GM23338 (cell line): ENCODE data around the gene SOX1. TPM values are rescaled to one million over a fixed set of nuclear protein-coding genes. Genes with fewer than 3 reads are reported as not detected.

Source experiments
- ATAC-seq: fragments of 200-7000 bp; cut with Tn5 transposase; 3 replicates; pipeline ENCODE4 v1.9.1; 2020
- DNase-seq: peaks from one replicate; pipeline ENCODE4 v3.0.0-alpha.2; 2015; ENCODE audit warnings: low spot score
- H2AFZ ChIP-seq: fragments of 200-600 bp; sonication (generic); 2 replicates; pipeline ENCODE4 v1.8.0; 2016; ENCODE audit warnings: antibody characterized with exemption, mild to moderate bottlenecking, moderate library complexity
- H3F3A ChIP-seq: fragments of 200-600 bp; sonication (generic); replicated peaks from 2 replicates; pipeline ENCODE4 v1.8.0; 2017; ENCODE audit warnings: antibody characterized with exemption, mixed run types, low read depth
- H3K27ac ChIP-seq: fragments of 200-600 bp; sonication (generic); 2 replicates; pipeline ENCODE4 v1.6.1; 2016; ENCODE audit warnings: low read depth
- H3K27me3 ChIP-seq: fragments of 200-600 bp; sonication (generic); 2 replicates; pipeline ENCODE4 v1.8.0; 2016; ENCODE audit warnings: mild to moderate bottlenecking, mixed run types, moderate library complexity; ENCODE audit not compliant: insufficient read depth
- H3K36me3 ChIP-seq: fragments of 200-600 bp; sonication (generic); 2 replicates; pipeline ENCODE4 v1.8.0; 2016; ENCODE audit warnings: mild to moderate bottlenecking; ENCODE audit not compliant: insufficient read depth
- H3K4me1 ChIP-seq: fragments of 200-600 bp; sonication (generic); 2 replicates; pipeline ENCODE4 v1.8.0; 2016; ENCODE audit warnings: mild to moderate bottlenecking, moderate library complexity; ENCODE audit not compliant: insufficient read depth
- H3K4me2 ChIP-seq: fragments of 200-600 bp; sonication (generic); 2 replicates; pipeline ENCODE4 v1.7.1; 2017; ENCODE audit warnings: mixed run types
- H3K4me3 ChIP-seq: fragments of 200-600 bp; sonication (generic); 2 replicates; pipeline ENCODE4 v1.6.1; 2016; ENCODE audit warnings: mixed run types
- H3K79me2 ChIP-seq: fragments of 200-600 bp; sonication (generic); replicated peaks from 2 replicates; pipeline ENCODE4 v1.8.0; 2017; ENCODE audit warnings: mild to moderate bottlenecking; ENCODE audit not compliant: insufficient read depth
- H3K9me2 ChIP-seq: fragments of 200-600 bp; sonication (generic); 2 replicates; pipeline ENCODE4 v1.8.0; 2017; ENCODE audit not compliant: insufficient read depth
- H4K20me1 ChIP-seq: fragments of 200-600 bp; sonication (generic); replicated peaks from 2 replicates; pipeline ENCODE4 v1.8.0; 2017; ENCODE audit warnings: mild to moderate bottlenecking; ENCODE audit not compliant: insufficient read depth
- H3K27ac Mint-ChIP-seq: 2 replicates; pipeline ENCODE4 v1.8.0; 2020; ENCODE audit warnings: inconsistent platforms, mild to moderate bottlenecking, moderate library complexity, mixed read lengths
- H3K27me3 Mint-ChIP-seq: 3 replicates; pipeline ENCODE4 v1.8.0; 2022; ENCODE audit warnings: low read depth, mild to moderate bottlenecking, moderate library complexity, mixed read lengths, inconsistent platforms; ENCODE audit not compliant: insufficient read depth, poor library complexity
- H3K36me3 Mint-ChIP-seq: 3 replicates; pipeline ENCODE4 v1.8.0; 2021; ENCODE audit warnings: low read depth, mild to moderate bottlenecking, inconsistent platforms, moderate library complexity, mixed read lengths
- H3K4me1 Mint-ChIP-seq: 3 replicates; pipeline ENCODE4 v1.8.0; 2020; ENCODE audit warnings: mild to moderate bottlenecking, inconsistent platforms, mixed read lengths
- H3K4me3 Mint-ChIP-seq: 3 replicates; pipeline ENCODE4 v1.8.0; 2021; ENCODE audit warnings: moderate library complexity, mild to moderate bottlenecking, inconsistent platforms, mixed read lengths
- H3K9me3 Mint-ChIP-seq: 3 replicates; pipeline ENCODE4 v1.8.0; 2020; ENCODE audit warnings: moderate library complexity, mild to moderate bottlenecking, inconsistent platforms, mixed read lengths
- CREB1 ChIP-seq: fragments of 250-450 bp; sonication (Bioruptor Pico); IDR thresholded peaks from 2 replicates; pipeline ENCODE4 v1.5.0; 2020; ENCODE audit warnings: low read depth, mild to moderate bottlenecking, moderate library complexity
- EZH2 ChIP-seq: fragments of 200-600 bp; sonication (generic); IDR thresholded peaks from one replicate; pipeline ENCODE4 v1.8.0; 2017; ENCODE audit warnings: antibody characterized with exemption, mild to moderate bottlenecking, low read depth; ENCODE audit not compliant: unreplicated experiment
- EZH2phosphoT487 ChIP-seq: fragments of 200-600 bp; sonication (generic); IDR thresholded peaks from one replicate; pipeline ENCODE4 v1.8.1; 2018; ENCODE audit warnings: antibody characterized with exemption; ENCODE audit not compliant: unreplicated experiment
- JUNB ChIP-seq: IDR thresholded peaks from one replicate; pipeline ENCODE4 v1.6.1; 2016; ENCODE audit warnings: antibody characterized with exemption; ENCODE audit not compliant: unreplicated experiment
- POLR2AphosphoS5 ChIP-seq: IDR thresholded peaks from 2 replicates; pipeline ENCODE4 v1.6.1; 2016; ENCODE audit warnings: antibody characterized with exemption, low read depth
- STAT1 ChIP-seq: IDR thresholded peaks from one replicate; pipeline ENCODE4 v1.6.1; 2016; ENCODE audit warnings: antibody characterized with exemption; ENCODE audit not compliant: unreplicated experiment
- ZNF114 ChIP-seq: fragments of 250-450 bp; sonication (Bioruptor Pico); IDR thresholded peaks from 2 replicates; pipeline ENCODE4 v1.5.0; 2020; ENCODE audit warnings: mild to moderate bottlenecking, moderate library complexity
- polyA plus RNA-seq: library from polyadenylated mRNA; unstranded; fragments of >200 nt; fragmentation: Nextera tagmentation; extraction: Ambion mirVana; gene quantifications from 2 replicates; pipeline ENCODE4 v1.2.1, GENCODE V29; 2016
- total RNA-seq: library from RNA; depleted of rRNA; stranded (reverse); fragments of >200 nt; shearing (Covaris generic); gene quantifications from 2 replicates; pipeline ENCODE4 v1.2.3, GENCODE V29; 2014
- TF ChIP-seq, protein P1 (sequence below): IDR thresholded peaks from one replicate; pipeline ENCODE4 v1.6.1; 2018; ENCODE audit warnings: antibody characterized with exemption; ENCODE audit not compliant: unreplicated experiment
- TF ChIP-seq, protein P2 (sequence below), 2 experiments: fragments of 200-600 bp in 1 of 2; sonication (generic) in 1 of 2; conservative IDR thresholded peaks; 2 replicates each; pipeline versions ENCODE4 v1.5.1 to v1.6.1; 2016 to 2017; ENCODE audit warnings: antibody characterized with exemption in 2 of 2, low read depth in 2 of 2, mild to moderate bottlenecking in 2 of 2, moderate library complexity in 1 of 2
- TF ChIP-seq, protein P3 (sequence below): IDR thresholded peaks from 2 replicates; pipeline ENCODE4 v1.6.1; 2016; ENCODE audit warnings: antibody characterized with exemption

Gene SOX1
- total and polyA plus RNA-seq, 2 experiments from 2014 or later: 0.10 to 0.17 TPM

DNA sequence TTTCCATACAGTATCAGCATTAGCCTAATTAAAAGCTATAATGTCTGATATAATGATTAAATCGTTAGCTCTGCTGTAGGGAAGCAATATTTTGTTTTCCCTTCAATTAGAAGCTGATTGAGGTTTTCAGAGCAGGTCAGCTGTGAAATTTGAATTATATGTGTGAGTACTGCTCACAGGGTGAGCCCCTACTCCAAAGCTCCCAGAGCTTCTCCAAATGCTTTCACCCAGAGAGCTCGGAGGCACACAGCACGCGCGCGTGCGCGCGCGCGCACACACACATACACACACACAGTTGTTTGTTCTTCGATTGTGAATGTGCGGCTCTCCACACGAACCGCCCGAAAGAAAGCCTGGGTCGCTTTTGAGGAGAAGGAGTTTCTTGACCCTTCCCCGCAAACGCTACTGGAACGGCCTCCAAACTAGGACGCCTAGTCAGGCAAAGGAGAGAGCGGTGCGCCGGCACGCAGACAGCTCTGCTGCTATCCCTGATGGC, 4.8 kb upstream of the SOX1 start:
- Mint-ChIP-seq H3K4me1 (peaks cover 53% of the 10 kb centered on the region), H3K27me3 (peaks cover 93% of the 10 kb centered on the region), H3K9me3 (peaks cover 3% of the 10 kb centered on the region; the same call in 1 of the 3 replicates), H3K27ac (no peak overlapping the region), H3K36me3 (no peaks in the 10 kb centered on the region; the same call in 2 of the 3 replicates), H3K4me3 (peak overlapping the region; percentile 57)
- no peaks in the 10 kb centered on the region for H3K9me2 ChIP-seq
- H3K79me2 ChIP-seq: no peaks in the 10 kb centered on the region
- DNase-seq (no peak), ATAC-seq (no peak)
- no peak overlapping the region for H3K27ac ChIP-seq
- peak overlapping the region; percentile 79 for H3K4me2 ChIP-seq
- H3K4me1 ChIP-seq: peaks cover 74% of the 10 kb centered on the region
- TF ChIP-seq, protein P1, sequence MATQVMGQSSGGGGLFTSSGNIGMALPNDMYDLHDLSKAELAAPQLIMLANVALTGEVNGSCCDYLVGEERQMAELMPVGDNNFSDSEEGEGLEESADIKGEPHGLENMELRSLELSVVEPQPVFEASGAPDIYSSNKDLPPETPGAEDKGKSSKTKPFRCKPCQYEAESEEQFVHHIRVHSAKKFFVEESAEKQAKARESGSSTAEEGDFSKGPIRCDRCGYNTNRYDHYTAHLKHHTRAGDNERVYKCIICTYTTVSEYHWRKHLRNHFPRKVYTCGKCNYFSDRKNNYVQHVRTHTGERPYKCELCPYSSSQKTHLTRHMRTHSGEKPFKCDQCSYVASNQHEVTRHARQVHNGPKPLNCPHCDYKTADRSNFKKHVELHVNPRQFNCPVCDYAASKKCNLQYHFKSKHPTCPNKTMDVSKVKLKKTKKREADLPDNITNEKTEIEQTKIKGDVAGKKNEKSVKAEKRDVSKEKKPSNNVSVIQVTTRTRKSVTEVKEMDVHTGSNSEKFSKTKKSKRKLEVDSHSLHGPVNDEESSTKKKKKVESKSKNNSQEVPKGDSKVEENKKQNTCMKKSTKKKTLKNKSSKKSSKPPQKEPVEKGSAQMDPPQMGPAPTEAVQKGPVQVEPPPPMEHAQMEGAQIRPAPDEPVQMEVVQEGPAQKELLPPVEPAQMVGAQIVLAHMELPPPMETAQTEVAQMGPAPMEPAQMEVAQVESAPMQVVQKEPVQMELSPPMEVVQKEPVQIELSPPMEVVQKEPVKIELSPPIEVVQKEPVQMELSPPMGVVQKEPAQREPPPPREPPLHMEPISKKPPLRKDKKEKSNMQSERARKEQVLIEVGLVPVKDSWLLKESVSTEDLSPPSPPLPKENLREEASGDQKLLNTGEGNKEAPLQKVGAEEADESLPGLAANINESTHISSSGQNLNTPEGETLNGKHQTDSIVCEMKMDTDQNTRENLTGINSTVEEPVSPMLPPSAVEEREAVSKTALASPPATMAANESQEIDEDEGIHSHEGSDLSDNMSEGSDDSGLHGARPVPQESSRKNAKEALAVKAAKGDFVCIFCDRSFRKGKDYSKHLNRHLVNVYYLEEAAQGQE: no peak
- TF ChIP-seq EZH2: peak; percentile 54
- no peak for TF ChIP-seq CREB1 (CRISPR knock-in tag)
- TF ChIP-seq POLR2AphosphoS5: no peak
- TF ChIP-seq, protein P2, sequence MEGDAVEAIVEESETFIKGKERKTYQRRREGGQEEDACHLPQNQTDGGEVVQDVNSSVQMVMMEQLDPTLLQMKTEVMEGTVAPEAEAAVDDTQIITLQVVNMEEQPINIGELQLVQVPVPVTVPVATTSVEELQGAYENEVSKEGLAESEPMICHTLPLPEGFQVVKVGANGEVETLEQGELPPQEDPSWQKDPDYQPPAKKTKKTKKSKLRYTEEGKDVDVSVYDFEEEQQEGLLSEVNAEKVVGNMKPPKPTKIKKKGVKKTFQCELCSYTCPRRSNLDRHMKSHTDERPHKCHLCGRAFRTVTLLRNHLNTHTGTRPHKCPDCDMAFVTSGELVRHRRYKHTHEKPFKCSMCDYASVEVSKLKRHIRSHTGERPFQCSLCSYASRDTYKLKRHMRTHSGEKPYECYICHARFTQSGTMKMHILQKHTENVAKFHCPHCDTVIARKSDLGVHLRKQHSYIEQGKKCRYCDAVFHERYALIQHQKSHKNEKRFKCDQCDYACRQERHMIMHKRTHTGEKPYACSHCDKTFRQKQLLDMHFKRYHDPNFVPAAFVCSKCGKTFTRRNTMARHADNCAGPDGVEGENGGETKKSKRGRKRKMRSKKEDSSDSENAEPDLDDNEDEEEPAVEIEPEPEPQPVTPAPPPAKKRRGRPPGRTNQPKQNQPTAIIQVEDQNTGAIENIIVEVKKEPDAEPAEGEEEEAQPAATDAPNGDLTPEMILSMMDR (conservative IDR thresholded peaks at IDR 0.05; ENCODE audit: low read depth in 2 of 2): no peak
- TF ChIP-seq STAT1: no peak
- TF ChIP-seq ZNF114: no peak
- peaks cover 42% of the 10 kb centered on the region for H3F3A ChIP-seq
- no peaks in the 10 kb centered on the region for H3K36me3 ChIP-seq
- H2AFZ ChIP-seq: no peak overlapping the region; the same call in 1 of the 2 replicates
- H3K27me3 ChIP-seq: peaks cover 98% of the 10 kb centered on the region
- H4K20me1 ChIP-seq: peaks cover 27% of the 10 kb centered on the region
- H3K4me3 ChIP-seq: peak overlapping the region; percentile 49

DNA sequence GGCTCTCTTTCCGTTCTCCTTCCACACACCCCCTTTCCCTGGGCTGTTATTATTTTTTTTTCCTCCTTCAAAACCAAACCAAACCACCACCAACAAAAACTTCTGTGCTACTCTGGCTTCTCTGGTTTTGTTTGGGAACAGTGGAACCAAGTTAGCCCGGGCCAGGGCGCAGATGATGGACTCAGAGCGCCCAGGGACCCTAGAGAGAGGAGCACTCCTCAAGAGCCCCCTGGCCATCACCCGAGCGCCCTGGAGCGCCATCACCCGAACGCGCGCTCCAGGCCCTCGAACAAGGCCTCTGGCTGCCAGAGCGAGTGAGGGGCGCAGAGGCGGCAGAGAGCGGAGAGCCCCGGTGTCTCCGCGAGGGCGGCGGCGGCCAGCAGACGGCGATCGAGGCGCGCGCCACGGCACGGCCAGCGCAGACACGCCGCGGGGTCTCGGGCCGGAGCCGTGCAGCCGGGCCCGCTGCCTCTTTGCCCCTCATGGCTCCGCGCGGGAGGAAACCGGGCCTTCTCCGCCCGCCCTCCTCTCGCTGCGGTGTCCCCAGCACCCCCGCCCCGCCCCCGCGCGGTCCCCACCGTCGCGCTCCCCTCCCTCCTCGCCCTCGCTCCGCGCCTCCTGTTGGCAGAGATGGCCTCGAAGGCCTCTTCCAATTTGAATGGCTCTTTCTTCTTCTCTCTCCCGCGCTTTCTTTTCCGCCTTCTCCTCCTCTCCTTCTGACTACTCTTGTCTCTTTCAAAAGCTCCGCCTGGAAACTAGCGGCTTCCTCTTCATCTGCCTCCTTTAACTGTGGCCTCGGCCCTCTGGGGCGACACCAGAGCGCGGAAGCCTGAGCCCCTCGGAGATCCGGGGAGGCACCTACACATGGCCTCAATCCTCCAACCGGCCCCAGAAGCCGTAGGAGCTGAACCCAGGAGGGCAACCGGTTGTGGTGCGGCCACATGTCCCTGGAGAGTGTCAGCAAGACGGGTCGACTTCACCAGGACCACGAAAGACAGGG, 4.1 kb upstream of the SOX1 start:
- peaks cover 93% of the 10 kb centered on the region for H3K27me3 Mint-ChIP-seq
- no peaks in the 10 kb centered on the region for H3K36me3 ChIP-seq
- H2AFZ ChIP-seq: peak overlapping the region; percentile 78; the same call in 1 of the 2 replicates
- peak; percentile 43 for ATAC-seq
- H3K4me2 ChIP-seq: peak overlapping the region; percentile 79
- peak overlapping the region; percentile 49 for H3K4me3 ChIP-seq
- H3F3A ChIP-seq: peaks cover 42% of the 10 kb centered on the region
- H3K9me2 ChIP-seq: no peaks in the 10 kb centered on the region
- peak overlapping the region; percentile 57 for H3K4me3 Mint-ChIP-seq
- H4K20me1 ChIP-seq: peaks cover 27% of the 10 kb centered on the region
- no peaks in the 10 kb centered on the region for H3K79me2 ChIP-seq
- peak; percentile 77 for DNase-seq
- peaks cover 3% of the 10 kb centered on the region; the same call in 1 of the 3 replicates for H3K9me3 Mint-ChIP-seq
- H3K27ac Mint-ChIP-seq: no peak overlapping the region
- peaks cover 69% of the 10 kb centered on the region for H3K4me1 ChIP-seq
- H3K27ac ChIP-seq: no peak overlapping the region
- peaks cover 53% of the 10 kb centered on the region for H3K4me1 Mint-ChIP-seq
- peaks cover 98% of the 10 kb centered on the region for H3K27me3 ChIP-seq
- H3K36me3 Mint-ChIP-seq: no peaks in the 10 kb centered on the region; the same call in 2 of the 3 replicates
- TF ChIP-seq JUNB (no peak), EZH2phosphoT487 (peak; percentile 78)
- TF ChIP-seq, protein P3, sequence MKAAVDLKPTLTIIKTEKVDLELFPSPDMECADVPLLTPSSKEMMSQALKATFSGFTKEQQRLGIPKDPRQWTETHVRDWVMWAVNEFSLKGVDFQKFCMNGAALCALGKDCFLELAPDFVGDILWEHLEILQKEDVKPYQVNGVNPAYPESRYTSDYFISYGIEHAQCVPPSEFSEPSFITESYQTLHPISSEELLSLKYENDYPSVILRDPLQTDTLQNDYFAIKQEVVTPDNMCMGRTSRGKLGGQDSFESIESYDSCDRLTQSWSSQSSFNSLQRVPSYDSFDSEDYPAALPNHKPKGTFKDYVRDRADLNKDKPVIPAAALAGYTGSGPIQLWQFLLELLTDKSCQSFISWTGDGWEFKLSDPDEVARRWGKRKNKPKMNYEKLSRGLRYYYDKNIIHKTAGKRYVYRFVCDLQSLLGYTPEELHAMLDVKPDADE: no peak
- TF ChIP-seq, protein P1: no peak
